Measurements from ENCODE around the gene TIRAP. TPM values are rescaled to one million over a fixed set of nuclear protein-coding genes. Genes with fewer than 3 reads are reported as not detected.

Gene TIRAP
- total and polyA plus RNA-seq, 2 of the 8 experiments (the other 6 are each of a cell fraction or from before 2014, with no cell fraction given) = 5.3 TPM

- POLR2A ChIA-PET (ENCODE audit: partially characterized antibody) = interaction anchor here (2.8 kb wide), 1 partner anchor 111 kb away, joined by 7 read pairs; no protein-coding TSS in a partner anchor
- H2AK5ac ChIP-seq (ENCODE audit: low read depth, low read length) = no peak overlapping the region
- FAIRE-seq = no peak
- TF ChIP-seq TAF7 (optimal IDR thresholded peaks at IDR 0.05; ENCODE audit: borderline replicate concordance, low read depth, low read length) (no peak), POU5F1 (IDR thresholded peaks at IDR 0.05; ENCODE audit: low read depth, low read length) (no peak), KDM1A (IDR thresholded peaks at IDR 0.05; ENCODE audit: borderline replicate concordance, low read length) (no peak), CHD1 (IDR thresholded peaks at IDR 0.05; ENCODE audit: low read depth, low read length) (no peak), TCF12 (IDR thresholded peaks at IDR 0.05; ENCODE audit: low read depth, low read length) (no peak), SIN3A (conservative IDR thresholded peaks at IDR 0.05 in 1 of 2, IDR thresholded peaks at IDR 0.05 in 1 of 2; ENCODE audit: low read depth in 1 of 2, low read length in 2 of 2) (no peak), GTF2F1 (IDR thresholded peaks at IDR 0.05; ENCODE audit: borderline replicate concordance, low read depth, low read length) (no peak), CBX5 (IDR thresholded peaks at IDR 0.05; ENCODE audit: low read depth, low read length) (no peak), RFX5 (IDR thresholded peaks at IDR 0.05; ENCODE audit: borderline replicate concordance, low read depth, low read length) (no peak), EP300 (IDR thresholded peaks at IDR 0.05; ENCODE audit: borderline replicate concordance in 1 of 2, low read depth in 2 of 2, low read length in 2 of 2) (no peak), RAD21 (IDR thresholded peaks at IDR 0.05 in 1 of 2, conservative IDR thresholded peaks at IDR 0.05 in 1 of 2; ENCODE audit: low read depth in 2 of 2, low read length in 2 of 2) (no peak), MAX (IDR thresholded peaks at IDR 0.05) (no peak), TEAD4 (IDR thresholded peaks at IDR 0.05; ENCODE audit: low read depth, low read length) (no peak)
Observed at GRCh38 chr11:126305699-126306098, 22.8 kb downstream of the TIRAP start.

More at GRCh38 chr11:126305699-126306098, 22.8 kb downstream of the TIRAP start:
- 95% methylated on average over 4 of the region's 4 CpGs; no CpG with 5 or more reads in 1 of the 2 experiments for WGBS, 2 experiments (ENCODE audit: extremely low coverage in 1 of 2, insufficient coverage in 1 of 2, insufficient read length in 1 of 2, insufficient replicate concordance in 2 of 2, low coverage in 1 of 2, low lambda C conversion rate in 2 of 2, missing lambda C conversion rate in 1 of 2)
- Histone ChIP-seq H3K79me2 (ENCODE audit: control insufficient read depth in 1 of 2, insufficient read depth in 2 of 2, low read length in 2 of 2) (peaks cover 0 to 10% of the 10 kb centered on the region in 2 experiments; a peak in 2 of 4 replicates), H2BK15ac (ENCODE audit: low read length) (no peak overlapping the region), H2BK12ac (ENCODE audit: low read depth, low read length) (no peak overlapping the region), H4K8ac (ENCODE audit: extremely low read depth, insufficient read depth, low read length) (no peak overlapping the region), H2BK20ac (ENCODE audit: low read length) (no peak overlapping the region), H4K91ac (replicated peaks; ENCODE audit: insufficient read length, low read length) (no peak overlapping the region), H4K20me1 (replicated peaks in 1 of 2; ENCODE audit: control insufficient read depth in 1 of 2, insufficient read depth in 2 of 2, low read length in 2 of 2) (no peaks in the 10 kb centered on the region), H3K9me3 (ENCODE audit: insufficient read depth in 2 of 2, low read depth in 1 of 2, low read length in 1 of 2) (no peaks in the 10 kb centered on the region), H3K27ac (ENCODE audit: low read depth, low read length) (no peak overlapping the region), H3K36me3 (ENCODE audit: control insufficient read depth in 2 of 4, insufficient read depth in 4 of 4, low read length in 3 of 4) (peaks cover 0 to 5% (median 2%) of the 10 kb centered on the region in 4 experiments; a peak in 2 of 8 replicates), H2BK120ac (replicated peaks; ENCODE audit: low read depth, low read length) (no peak overlapping the region), H3K56ac (replicated peaks; ENCODE audit: insufficient read length, low read depth, low read length) (no peak overlapping the region), H4K5ac (ENCODE audit: insufficient read length, low read depth, low read length) (no peak overlapping the region), H3K4me1 (replicated peaks in 1 of 4; ENCODE audit: control insufficient read depth in 3 of 4, insufficient read depth in 4 of 4, low read length in 3 of 4) (peaks cover 0 to 5% (median 2%) of the 10 kb centered on the region in 4 experiments; a peak in 4 of 7 replicates), H3K79me1 (ENCODE audit: low read depth, low read length) (peaks cover 2% of the 10 kb centered on the region; the same call in 1 of the 2 replicates), H2AFZ (ENCODE audit: low read length) (no peak overlapping the region), H3K27me3 (replicated peaks in 1 of 4; ENCODE audit: control insufficient read depth in 3 of 4, extremely low read depth in 1 of 4, insufficient read depth in 3 of 4, low read length in 3 of 4) (no peaks in the 10 kb centered on the region), H3K14ac (ENCODE audit: insufficient read length) (no peak overlapping the region), H3K23ac (ENCODE audit: insufficient read length) (no peak overlapping the region), H2BK5ac (ENCODE audit: low read depth, low read length) (no peak overlapping the region), H3K4me3 (ENCODE audit: extremely low read depth in 1 of 4, insufficient read depth in 2 of 4, low read depth in 3 of 4, low read length in 4 of 4) (no peak overlapping the region), H3K4ac (replicated peaks; ENCODE audit: insufficient read length, low read depth, low read length) (no peak overlapping the region), H3K18ac (ENCODE audit: extremely low read depth, low read length) (no peak overlapping the region), H3K23me2 (ENCODE audit: low read depth, low read length) (peaks cover 3% of the 10 kb centered on the region), H3K9ac (replicated peaks in 1 of 4; ENCODE audit: extremely low read depth in 1 of 4, low read depth in 3 of 4, low read length in 3 of 4) (no peak overlapping the region), H3K4me2 (ENCODE audit: insufficient read depth in 1 of 2, low read depth in 2 of 2, low read length in 2 of 2) (no peak overlapping the region)
- DNase-seq (ENCODE audit: low read depth in 1 of 2, low spot score in 2 of 2) = no peak
- CTCF ChIA-PET (ENCODE audit: partially characterized antibody) = interaction anchor here (1.6 to 2.7 kb wide), 3 partner anchors 12 to 112 kb away, joined by 3 to 17 read pairs (median 9); no protein-coding TSS in a partner anchor

Measured in H1 (cell line).